Testis (tissue), 3 donors: Measurements from ENCODE around the gene ARAP1. TPM values are rescaled to one million over a fixed set of nuclear protein-coding genes. Genes with fewer than 3 reads are reported as not detected.

Experiments used
- DNase-seq: peaks from one replicate; pipeline ENCODE4 v3.0.0-alpha.2; 2019
- H3K27ac ChIP-seq, 2 donors: fragments of 200-600 bp; sonication (generic); one replicate each; pipeline ENCODE4 v1.5.1; 2019
- H3K27me3 ChIP-seq: fragments of 200-600 bp; sonication (generic); one replicate; pipeline ENCODE4 v1.5.1; 2019
- H3K36me3 ChIP-seq: fragments of 200-600 bp; sonication (generic); one replicate; pipeline ENCODE4 v1.5.1; 2017; ENCODE audit warnings: low read depth; ENCODE audit errors: missing control alignments
- H3K4me1 ChIP-seq: fragments of 200-600 bp; sonication (generic); one replicate; pipeline ENCODE4 v1.5.1; 2019
- H3K4me3 ChIP-seq, 2 donors: fragments of 200-600 bp; sonication (generic); one replicate each; pipeline ENCODE4 v1.5.1; 2017 to 2019
- H3K9me3 ChIP-seq: fragments of 200-600 bp; sonication (generic); one replicate; pipeline ENCODE4 v1.5.1; 2017
- CTCF ChIP-seq, 3 experiments: fragments of 450-650 bp in 2 of 3; fragments of 200-600 bp in 1 of 3; sonication (generic) in 1 of 3; IDR thresholded peaks; one replicate each; pipeline ENCODE4 v1.5.1; 2016 to 2019; ENCODE audit warnings: antibody characterized with exemption in 3 of 3, mild to moderate bottlenecking in 2 of 3, moderate library complexity in 1 of 3
- POLR2A ChIP-seq: fragments of 450-650 bp; IDR thresholded peaks from one replicate; pipeline ENCODE4 v1.6.1; 2017; ENCODE audit warnings: antibody characterized with exemption, mild to moderate bottlenecking, moderate library complexity
- WGBS, 2 donors: methylation state at CpG; one replicate each; pipeline ENCODE4 v1.1.5; 2018; 5-methylcytosine and 5-hydroxymethylcytosine counted together
- intact Hi-C: fragments of 100-400 bp; cut with DNase I; formaldehyde crosslinking; loops from one replicate; pipeline ENCODE4 v1.15.1; 2023; ENCODE audit warnings: low total_unique reads
- polyA plus RNA-seq: library from polyadenylated mRNA; stranded (reverse); fragments of 350-450 nt; fragmentation: Illumina TruSeq; extraction: RNeasy Lipid Tissue Mini Kit (QIAGEN cat#74804); gene quantifications from one replicate; pipeline ENCODE4 v1.2.3, GENCODE V29; 2014; ENCODE audit warnings: low read depth, low replicate concordance; ENCODE audit not compliant: insufficient read depth
- total RNA-seq, 2 donors: library from RNA; depleted of rRNA; stranded (reverse); fragments of >200 nt; gene quantifications; one replicate each; pipeline ENCODE4 v1.2.3, GENCODE V29; 2016

The ARAP1 gene
- total and polyA plus RNA-seq, 3 donors from 2014 or later = 46.9 to 88.3 (median 65.2) TPM

GRCh38 chr11:72730737-72731136, 21.5 kb downstream of the ARAP1 start:
- no peak for DNase-seq
- Histone ChIP-seq H3K27me3 (no peaks in the 10 kb centered on the region), H3K4me1 (no peaks in the 10 kb centered on the region), H3K36me3 (no peaks in the 10 kb centered on the region), H3K4me3 (no peak overlapping the region), H3K27ac (no peak overlapping the region), H3K9me3 (no peaks in the 10 kb centered on the region)
- WGBS, 2 donors = 69 to 70% methylated on average over 2 of the region's 2 CpGs
- TF ChIP-seq CTCF (IDR thresholded peaks at IDR 0.05) (no peak), POLR2A (no peak)
- intact Hi-C loops = no loop called here

GRCh38 chr11:72730243-72730642, 22.0 kb downstream of the ARAP1 start:
- Histone ChIP-seq H3K27ac (no peak overlapping the region), H3K9me3 (no peaks in the 10 kb centered on the region), H3K4me1 (no peaks in the 10 kb centered on the region), H3K27me3 (no peaks in the 10 kb centered on the region), H3K4me3 (no peak overlapping the region), H3K36me3 (no peaks in the 10 kb centered on the region)
- TF ChIP-seq CTCF (IDR thresholded peaks at IDR 0.05) = no peak
- TF ChIP-seq POLR2A = no peak
- DNase-seq = no peak
- 92 to 95% methylated on average over 5 of the region's 5 CpGs for WGBS, 2 donors
- intact Hi-C loops = no loop called here

- TF ChIP-seq POLR2A = no peak
- no peak for TF ChIP-seq CTCF (IDR thresholded peaks at IDR 0.05)
- Histone ChIP-seq H3K4me1 (peaks cover 4% of the 10 kb centered on the region), H3K27me3 (no peaks in the 10 kb centered on the region), H3K36me3 (no peaks in the 10 kb centered on the region), H3K9me3 (no peaks in the 10 kb centered on the region), H3K4me3 (no peak overlapping the region), H3K27ac (no peak overlapping the region)
- WGBS, 2 donors = 57 to 71% methylated on average over 1 to 4 of the region's 4 CpGs
- intact Hi-C loops = no loop called here
- no peak for DNase-seq
These were observed 24.7 kb downstream of the ARAP1 start for GRCh38 chr11:72727521-72727920.

- Histone ChIP-seq H3K9me3 (no peaks in the 10 kb centered on the region), H3K27ac (no peak overlapping the region), H3K4me3 (no peak overlapping the region), H3K27me3 (no peaks in the 10 kb centered on the region), H3K4me1 (peaks cover 6% of the 10 kb centered on the region), H3K36me3 (no peaks in the 10 kb centered on the region)
- DNase-seq = no peak
- TF ChIP-seq CTCF (IDR thresholded peaks at IDR 0.05) = no peak
- TF ChIP-seq POLR2A = no peak
- intact Hi-C loops = no loop called here
- 91 to 93% methylated on average over 33 to 40 of the region's 40 CpGs for WGBS, 2 donors
These were observed 25.7 kb downstream of the ARAP1 start for GRCh38 chr11:72726266-72727220.

- H3K4me1 ChIP-seq = peaks cover 8% of the 10 kb centered on the region
- TF ChIP-seq POLR2A = no peak
- TF ChIP-seq CTCF (IDR thresholded peaks at IDR 0.05) = no peak
- no peaks in the 10 kb centered on the region for H3K9me3 ChIP-seq
- no peaks in the 10 kb centered on the region for H3K27me3 ChIP-seq
- no peak overlapping the region for H3K27ac ChIP-seq
- no peaks in the 10 kb centered on the region for H3K36me3 ChIP-seq
- no peak overlapping the region for H3K4me3 ChIP-seq
- no peak for DNase-seq
- WGBS, 2 donors = 83 to 90% methylated on average over 4 of the region's 4 CpGs
- intact Hi-C loops = no loop called here
These were observed 26.5 kb downstream of the ARAP1 start for GRCh38 chr11:72725724-72726028.
